Measurements from ENCODE around the gene EVX2.

DNA sequence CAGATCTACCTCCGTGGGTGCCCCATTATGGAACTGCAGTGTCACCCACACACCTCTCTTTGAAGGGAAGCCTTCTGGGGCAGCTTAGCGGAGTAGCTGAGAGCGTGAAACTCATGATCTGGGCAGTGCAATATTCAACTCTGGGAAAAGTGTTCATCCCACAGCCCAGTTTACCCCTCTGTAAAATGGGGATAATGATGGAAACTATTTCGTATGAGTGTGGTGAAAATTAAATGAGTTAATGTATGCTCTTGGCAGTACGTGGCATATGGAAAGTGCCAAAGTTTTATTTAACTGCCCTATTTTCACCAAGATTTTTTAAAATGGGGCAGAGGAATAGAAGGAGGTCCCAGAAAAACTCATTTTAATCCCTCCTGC lies 11.5 kb downstream of the EVX2 start:
- TF ChIP-seq CTCF (IDR thresholded peaks at IDR 0.05) (no peak), POLR2AphosphoS5 (IDR thresholded peaks at IDR 0.05) (no peak), POLR2A (IDR thresholded peaks at IDR 0.05) (no peak), EP300 (IDR thresholded peaks at IDR 0.05) (no peak)
